Stomach (tissue), 4 donors: ENCODE results near the gene MGST3.

Experiments used
- CTCF ChIP-seq, 7 experiments: fragments of 450-650 bp in 4 of 7; fragments of 200-600 bp in 3 of 7; sonication (generic) in 3 of 7; IDR thresholded peaks; one replicate each; pipeline ENCODE4 v1.5.1; 2016 to 2019; ENCODE audit warnings: antibody characterized with exemption in 7 of 7, control low read depth in 2 of 7, mild to moderate bottlenecking in 1 of 7
- POLR2AphosphoS5 ChIP-seq, 3 donors: sonication (generic); formaldehyde crosslinking; IDR thresholded peaks; one replicate each; pipeline ENCODE4 v1.6.1; 2016; ENCODE audit warnings: antibody characterized with exemption in 3 of 3

GRCh38 chr1:165679282-165680036, 48.4 kb downstream of the MGST3 start:
- TF ChIP-seq CTCF (IDR thresholded peaks at IDR 0.05) (no peak), POLR2AphosphoS5 (IDR thresholded peaks at IDR 0.05) (no peak)
